GM23338 (cell line): ENCODE measurements around the gene RNF166.

Source experiments
- CREB1 ChIP-seq: fragments of 250-450 bp; sonication (Bioruptor Pico); IDR thresholded peaks from 2 replicates; pipeline ENCODE4 v1.5.0; 2020; ENCODE audit warnings: low read depth, mild to moderate bottlenecking, moderate library complexity
- CTCF ChIP-seq, 2 experiments: fragments of 200-600 bp in 1 of 2; sonication (generic) in 1 of 2; conservative IDR thresholded peaks; 2 replicates each; pipeline versions ENCODE4 v1.5.1 to v1.6.1; 2016 to 2017; ENCODE audit warnings: antibody characterized with exemption in 2 of 2, low read depth in 2 of 2, mild to moderate bottlenecking in 2 of 2, moderate library complexity in 1 of 2
- ETS1 ChIP-seq: IDR thresholded peaks from 2 replicates; pipeline ENCODE4 v1.6.1; 2016; ENCODE audit warnings: antibody characterized with exemption
- EZH2 ChIP-seq: fragments of 200-600 bp; sonication (generic); IDR thresholded peaks from one replicate; pipeline ENCODE4 v1.8.0; 2017; ENCODE audit warnings: antibody characterized with exemption, mild to moderate bottlenecking, low read depth; ENCODE audit not compliant: unreplicated experiment
- EZH2phosphoT487 ChIP-seq: fragments of 200-600 bp; sonication (generic); IDR thresholded peaks from one replicate; pipeline ENCODE4 v1.8.1; 2018; ENCODE audit warnings: antibody characterized with exemption; ENCODE audit not compliant: unreplicated experiment
- JUNB ChIP-seq: IDR thresholded peaks from one replicate; pipeline ENCODE4 v1.6.1; 2016; ENCODE audit warnings: antibody characterized with exemption; ENCODE audit not compliant: unreplicated experiment
- NANOG ChIP-seq: IDR thresholded peaks from 2 replicates; pipeline ENCODE4 v1.6.1; 2016; ENCODE audit warnings: antibody characterized with exemption, borderline replicate concordance
- POLR2AphosphoS5 ChIP-seq: IDR thresholded peaks from 2 replicates; pipeline ENCODE4 v1.6.1; 2016; ENCODE audit warnings: antibody characterized with exemption, low read depth
- REST ChIP-seq: IDR thresholded peaks from one replicate; pipeline ENCODE4 v1.6.1; 2018; ENCODE audit warnings: antibody characterized with exemption; ENCODE audit not compliant: unreplicated experiment
- ZNF114 ChIP-seq: fragments of 250-450 bp; sonication (Bioruptor Pico); IDR thresholded peaks from 2 replicates; pipeline ENCODE4 v1.5.0; 2020; ENCODE audit warnings: mild to moderate bottlenecking, moderate library complexity

- TF ChIP-seq POLR2AphosphoS5 (no peak), NANOG (no peak), CTCF (conservative IDR thresholded peaks at IDR 0.05; ENCODE audit: low read depth in 2 of 2) (no peak), REST (no peak), EZH2 (no peak), EZH2phosphoT487 (no peak), ETS1 (no peak), JUNB (no peak), CREB1 (no peak), ZNF114 (no peak)
Measured at GRCh38 chr16:88714420-88715302, 8.5 kb upstream of the RNF166 start.
